CD14-positive monocyte (primary cell): ENCODE measurements around the gene TXN. TPM values are rescaled to one million over a fixed set of nuclear protein-coding genes. Genes with fewer than 3 reads are reported as not detected.

Experiments
- DNase-seq, 3 donors: peaks; one replicate each; pipeline ENCODE4 v3.0.0-alpha.2; 2011 to 2022
- H2AFZ ChIP-seq: 2 replicates; pipeline ENCODE4 v1.6.0; 2012; ENCODE audit warnings: mild to moderate bottlenecking, low read depth, low read length, inconsistent platforms; ENCODE audit not compliant: insufficient read depth, poor library complexity, severe bottlenecking
- H3K27ac ChIP-seq, 2 donors: 1 replicate in 1 of 2; 2 replicates in 1 of 2; pipeline ENCODE4 v1.5.1; 2012 to 2013; ENCODE audit warnings: low read length in 2 of 2, control low read depth in 1 of 2, inconsistent platforms in 1 of 2, low read depth in 1 of 2, mild to moderate bottlenecking in 1 of 2
- H3K27me3 ChIP-seq, 2 donors: one replicate each; pipeline versions ENCODE4 v1.6.0 to v1.6.1; 2011 to 2013; ENCODE audit warnings: low read length in 2 of 2; ENCODE audit not compliant: control insufficient read depth in 2 of 2, insufficient read depth in 2 of 2
- H3K36me3 ChIP-seq, 2 donors: replicated peaks in 1 of 2; 1 replicate in 1 of 2; 2 replicates in 1 of 2; pipeline versions ENCODE4 v1.5.1 to v1.6.1; 2012 to 2013; ENCODE audit warnings: low read length in 2 of 2, control low read depth in 1 of 2, inconsistent platforms in 1 of 2, mild to moderate bottlenecking in 1 of 2; ENCODE audit not compliant: insufficient read depth in 2 of 2, control insufficient read depth in 1 of 2
- H3K4me1 ChIP-seq, 2 donors: 1 replicate in 1 of 2; 2 replicates in 1 of 2; pipeline versions ENCODE4 v1.5.1 to v1.6.1; 2012 to 2013; ENCODE audit warnings: low read length in 2 of 2, control low read depth in 1 of 2, inconsistent platforms in 1 of 2, mild to moderate bottlenecking in 1 of 2, moderate library complexity in 1 of 2; ENCODE audit not compliant: insufficient read depth in 2 of 2, control insufficient read depth in 1 of 2
- H3K4me2 ChIP-seq: replicated peaks from 2 replicates; pipeline ENCODE3; 2012; ENCODE audit warnings: low read length, moderate library complexity, mild to moderate bottlenecking; ENCODE audit not compliant: poor library complexity, severe bottlenecking; ENCODE audit errors: extremely low read depth
- H3K4me3 ChIP-seq, 3 experiments: fragments of 200-600 bp in 1 of 3; sonication (generic) in 1 of 3; replicated peaks in 1 of 3; 1 replicate in 2 of 3; 2 replicates in 1 of 3; pipeline ENCODE4 v1.5.1; 2011 to 2013; ENCODE audit warnings: low read length in 3 of 3, mild to moderate bottlenecking in 3 of 3, control low read depth in 2 of 3, low read depth in 2 of 3, inconsistent platforms in 1 of 3, moderate library complexity in 1 of 3
- H3K79me2 ChIP-seq: 2 replicates; pipeline ENCODE4 v1.6.0; 2012; ENCODE audit warnings: mild to moderate bottlenecking, control low read depth, inconsistent platforms, low read length, moderate library complexity; ENCODE audit not compliant: insufficient read depth
- H3K9ac ChIP-seq: 2 replicates; pipeline ENCODE4 v1.6.0; 2017; ENCODE audit warnings: low read length, mild to moderate bottlenecking; ENCODE audit not compliant: insufficient read depth, poor library complexity, severe bottlenecking
- H3K9me3 ChIP-seq, 2 donors: replicated peaks in 1 of 2; 1 replicate in 1 of 2; 2 replicates in 1 of 2; pipeline versions ENCODE4 v1.5.1 to v1.6.1; 2012 to 2013; ENCODE audit warnings: low read length in 2 of 2, control low read depth in 1 of 2; ENCODE audit not compliant: control insufficient read depth in 1 of 2, insufficient read depth in 1 of 2
- H4K20me1 ChIP-seq: 2 replicates; pipeline ENCODE4 v1.6.0; 2012; ENCODE audit warnings: mild to moderate bottlenecking, low read length, control low read depth, moderate library complexity; ENCODE audit not compliant: insufficient read depth
- H3K27ac Mint-ChIP-seq, 7 donors: one replicate each; pipeline ENCODE4 v1.8.0; 2020; ENCODE audit warnings: mild to moderate bottlenecking in 7 of 7, mixed read lengths in 7 of 7, moderate library complexity in 6 of 7, inconsistent platforms in 2 of 7
- H3K27me3 Mint-ChIP-seq, 3 donors: one replicate each; pipeline ENCODE4 v1.8.0; 2021 to 2022; ENCODE audit warnings: low read depth in 3 of 3, mild to moderate bottlenecking in 3 of 3, mixed read lengths in 3 of 3, moderate library complexity in 3 of 3, inconsistent platforms in 1 of 3
- H3K36me3 Mint-ChIP-seq, 2 donors: one replicate each; pipeline ENCODE4 v1.8.0; 2020; ENCODE audit warnings: mixed read lengths in 2 of 2, inconsistent platforms in 1 of 2, mild to moderate bottlenecking in 1 of 2
- H3K4me1 Mint-ChIP-seq: one replicate; pipeline ENCODE4 v1.8.0; 2020; ENCODE audit warnings: mild to moderate bottlenecking, mixed read lengths
- H3K4me3 Mint-ChIP-seq, 2 donors: one replicate each; pipeline ENCODE4 v1.8.0; 2020; ENCODE audit warnings: mild to moderate bottlenecking in 2 of 2, mixed read lengths in 2 of 2, moderate library complexity in 1 of 2
- H3K9me3 Mint-ChIP-seq, 7 donors: one replicate each; pipeline ENCODE4 v1.8.0; 2020 to 2022; ENCODE audit warnings: mixed read lengths in 7 of 7, mild to moderate bottlenecking in 6 of 7, moderate library complexity in 6 of 7, inconsistent platforms in 2 of 7
- CTCF ChIP-seq: fragments of 200-600 bp; IDR thresholded peaks from one replicate; pipeline ENCODE4 v1.8.0; 2022; ENCODE audit warnings: antibody characterized with exemption, mild to moderate bottlenecking
- WGBS: methylation state at CpG from one replicate; pipeline ENCODE4 v1.1.5; 2013; ENCODE audit warnings: missing lambda C conversion rate; ENCODE audit not compliant: insufficient coverage; 5-methylcytosine and 5-hydroxymethylcytosine counted together
- intact Hi-C, 2 donors: fragments of 100-400 bp; cut with micrococcal nuclease; formaldehyde crosslinking; loops; one replicate each; pipeline versions ENCODE4 v1.15.0 to v1.15.1; 2023
- polyA plus RNA-seq, 3 donors: library from polyadenylated mRNA; depleted of rRNA in 1 of 3; unstranded in 2 of 3; stranded (reverse) in 1 of 3; fragments of 300-500 nt in 2 of 3; fragments of >200 nt in 1 of 3; fragmentation: Illumina TruSeq in 2 of 3; gene quantifications; 1 replicate in 2 of 3; 2 replicates in 1 of 3; pipeline ENCODE4 v1.2.3, GENCODE V29; 2012 to 2021

The TXN gene
- polyA plus RNA-seq, 3 donors, result 91.8 to 224 (median 209) TPM

- peaks cover 29 to 34% of the 10 kb centered on the region in 2 donors for H3K4me1 ChIP-seq
- no peak for TF ChIP-seq CTCF
- H4K20me1 ChIP-seq, result peaks cover 5% of the 10 kb centered on the region
- H2AFZ ChIP-seq, result no peak overlapping the region
- H3K9ac ChIP-seq, result no peak overlapping the region
- Mint-ChIP-seq H3K36me3 (no peaks in the 10 kb centered on the region), H3K27ac (peak overlapping the region in 1 of 7 donors; percentile 66), H3K4me3 (no peak overlapping the region), H3K27me3 (peaks cover 2 to 5% (median 2%) of the 10 kb centered on the region in 3 donors), H3K4me1 (peaks cover 35% of the 10 kb centered on the region), H3K9me3 (peaks cover 0 to 8% (median 2%) of the 10 kb centered on the region in 7 donors)
- intact Hi-C loops, result loop anchor here in 1 of 2 donors (10.0 kb wide), 2 partner anchors 75 to 195 kb away; partner anchors contain the start of gene TXNDC8
- H3K36me3 ChIP-seq, result no peaks in the 10 kb centered on the region
- H3K9me3 ChIP-seq, result no peaks in the 10 kb centered on the region
- no peak overlapping the region for H3K4me2 ChIP-seq
- H3K27me3 ChIP-seq, result no peaks in the 10 kb centered on the region
- no peak overlapping the region for H3K27ac ChIP-seq
- WGBS, result no CpG with 5 or more reads among the region's 2 CpGs
- H3K79me2 ChIP-seq, result peaks cover 17% of the 10 kb centered on the region
- no peak for DNase-seq
- H3K4me3 ChIP-seq, result no peak overlapping the region
Measured at GRCh38 chr9:110259566-110259965, 3.3 kb upstream of the TXN start.

- no peak overlapping the region for H3K4me3 Mint-ChIP-seq
- intact Hi-C loops, result loop anchor here in 1 of 2 donors (10.0 kb wide), 2 partner anchors 76 to 194 kb away; partner anchors contain the start of gene TXNDC8
- H3K36me3 ChIP-seq, result no peaks in the 10 kb centered on the region
- H3K36me3 Mint-ChIP-seq, result no peaks in the 10 kb centered on the region
- peaks cover 0 to 2% (median 0%) of the 10 kb centered on the region in 7 donors for H3K9me3 Mint-ChIP-seq
- H3K4me1 ChIP-seq, result peaks cover 36 to 40% of the 10 kb centered on the region in 2 donors
- H3K4me2 ChIP-seq, result no peak overlapping the region
- H3K27ac Mint-ChIP-seq, result peak overlapping the region in 6 of 7 donors; percentile 21 to 100 (median 51)
- TF ChIP-seq CTCF, result no peak
- H3K27me3 ChIP-seq, result no peaks in the 10 kb centered on the region
- peaks cover 26% of the 10 kb centered on the region for H3K79me2 ChIP-seq
- 66% methylated on average over 3 of the region's 3 CpGs for whole genome bisulfite sequencing
- H3K4me3 ChIP-seq, result no peak overlapping the region
- H3K9me3 ChIP-seq, result no peaks in the 10 kb centered on the region
- H3K4me1 Mint-ChIP-seq, result peaks cover 44% of the 10 kb centered on the region
- peak overlapping the region; percentile 78 for H2AFZ ChIP-seq
- H4K20me1 ChIP-seq, result peaks cover 13% of the 10 kb centered on the region
- peaks cover 2 to 5% (median 2%) of the 10 kb centered on the region in 3 donors for H3K27me3 Mint-ChIP-seq
- DNase-seq, result peak in 1 of 3 donors; percentile 44
- no peak overlapping the region for H3K9ac ChIP-seq
- peak overlapping the region in 1 of 2 donors; percentile 86 for H3K27ac ChIP-seq
Measured at GRCh38 chr9:110258690-110259091, 2.4 kb upstream of the TXN start.
